Measurements from ENCODE around the gene SNX10.
A peak's percentile ranks its signal among the peaks of the same experiment; 100 is the strongest.

DNA sequence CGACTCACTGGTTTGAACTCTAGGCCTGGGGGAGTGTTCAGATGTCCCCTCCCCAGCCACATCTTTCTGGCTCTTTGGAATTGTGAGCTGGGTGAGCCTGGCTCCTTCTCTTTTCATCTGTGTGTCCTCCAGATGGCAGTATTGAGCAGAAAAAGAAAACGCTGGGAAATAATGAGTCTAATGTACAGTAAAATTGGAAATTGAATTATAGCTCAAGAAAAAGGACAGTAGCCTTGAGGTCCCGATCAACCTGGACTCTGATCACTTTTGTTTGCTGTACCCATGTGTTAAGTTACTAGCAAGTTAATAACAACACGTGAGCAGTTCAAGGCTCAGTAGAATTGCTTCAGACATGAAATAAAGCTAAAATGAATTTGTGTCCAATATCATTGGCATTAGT is 77.9 kb downstream of the SNX10 start:
- TF ChIP-seq, protein P1, sequence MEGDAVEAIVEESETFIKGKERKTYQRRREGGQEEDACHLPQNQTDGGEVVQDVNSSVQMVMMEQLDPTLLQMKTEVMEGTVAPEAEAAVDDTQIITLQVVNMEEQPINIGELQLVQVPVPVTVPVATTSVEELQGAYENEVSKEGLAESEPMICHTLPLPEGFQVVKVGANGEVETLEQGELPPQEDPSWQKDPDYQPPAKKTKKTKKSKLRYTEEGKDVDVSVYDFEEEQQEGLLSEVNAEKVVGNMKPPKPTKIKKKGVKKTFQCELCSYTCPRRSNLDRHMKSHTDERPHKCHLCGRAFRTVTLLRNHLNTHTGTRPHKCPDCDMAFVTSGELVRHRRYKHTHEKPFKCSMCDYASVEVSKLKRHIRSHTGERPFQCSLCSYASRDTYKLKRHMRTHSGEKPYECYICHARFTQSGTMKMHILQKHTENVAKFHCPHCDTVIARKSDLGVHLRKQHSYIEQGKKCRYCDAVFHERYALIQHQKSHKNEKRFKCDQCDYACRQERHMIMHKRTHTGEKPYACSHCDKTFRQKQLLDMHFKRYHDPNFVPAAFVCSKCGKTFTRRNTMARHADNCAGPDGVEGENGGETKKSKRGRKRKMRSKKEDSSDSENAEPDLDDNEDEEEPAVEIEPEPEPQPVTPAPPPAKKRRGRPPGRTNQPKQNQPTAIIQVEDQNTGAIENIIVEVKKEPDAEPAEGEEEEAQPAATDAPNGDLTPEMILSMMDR (conservative IDR thresholded peaks at IDR 0.05) = peak; percentile 96
- no peak for TF ChIP-seq EZH2 (IDR thresholded peaks at IDR 0.05; ENCODE audit: low read depth)

All from PC-9 (cell line).